22Rv1 (cell line): ENCODE measurements around the gene ICAM1.
A peak's percentile ranks its signal among the peaks of the same experiment; 100 is the strongest.

Experiments
- H3K27ac ChIP-seq: fragments of 450-650 bp; 2 replicates; pipeline ENCODE4 v1.5.1; 2017
- ZFX ChIP-seq: fragments of 450-650 bp; IDR thresholded peaks from 2 replicates; pipeline ENCODE4 v1.6.1; 2017; ENCODE audit warnings: antibody characterized with exemption, borderline replicate concordance
- TF ChIP-seq, protein P1 (sequence below): fragments of 450-650 bp; IDR thresholded peaks from 2 replicates; pipeline ENCODE4 v1.5.1; 2017; ENCODE audit warnings: mild to moderate bottlenecking

The ICAM1 gene

DNA sequence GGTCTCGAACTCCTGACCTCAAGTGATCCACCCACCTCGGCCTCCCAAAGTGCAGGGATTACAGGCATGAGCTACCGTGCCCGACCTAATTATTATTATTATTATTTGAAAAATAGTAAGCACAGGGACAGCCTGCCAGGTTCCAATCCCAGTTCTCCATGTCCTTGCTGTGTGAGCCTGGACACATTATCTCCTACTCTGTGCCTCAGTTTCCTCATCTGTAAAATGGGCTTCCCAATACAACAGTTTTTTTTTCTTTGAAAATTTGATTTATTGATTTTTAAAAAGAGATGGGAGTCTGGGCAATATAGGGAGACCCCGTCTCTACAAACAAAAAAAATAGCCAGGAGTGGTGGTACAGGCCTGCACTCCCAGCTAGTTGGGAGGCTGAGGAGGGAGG lies 35.4 kb downstream of the ICAM1 start:
- no peak overlapping the region for H3K27ac ChIP-seq
- TF ChIP-seq ZFX = no peak
- TF ChIP-seq, protein P1, sequence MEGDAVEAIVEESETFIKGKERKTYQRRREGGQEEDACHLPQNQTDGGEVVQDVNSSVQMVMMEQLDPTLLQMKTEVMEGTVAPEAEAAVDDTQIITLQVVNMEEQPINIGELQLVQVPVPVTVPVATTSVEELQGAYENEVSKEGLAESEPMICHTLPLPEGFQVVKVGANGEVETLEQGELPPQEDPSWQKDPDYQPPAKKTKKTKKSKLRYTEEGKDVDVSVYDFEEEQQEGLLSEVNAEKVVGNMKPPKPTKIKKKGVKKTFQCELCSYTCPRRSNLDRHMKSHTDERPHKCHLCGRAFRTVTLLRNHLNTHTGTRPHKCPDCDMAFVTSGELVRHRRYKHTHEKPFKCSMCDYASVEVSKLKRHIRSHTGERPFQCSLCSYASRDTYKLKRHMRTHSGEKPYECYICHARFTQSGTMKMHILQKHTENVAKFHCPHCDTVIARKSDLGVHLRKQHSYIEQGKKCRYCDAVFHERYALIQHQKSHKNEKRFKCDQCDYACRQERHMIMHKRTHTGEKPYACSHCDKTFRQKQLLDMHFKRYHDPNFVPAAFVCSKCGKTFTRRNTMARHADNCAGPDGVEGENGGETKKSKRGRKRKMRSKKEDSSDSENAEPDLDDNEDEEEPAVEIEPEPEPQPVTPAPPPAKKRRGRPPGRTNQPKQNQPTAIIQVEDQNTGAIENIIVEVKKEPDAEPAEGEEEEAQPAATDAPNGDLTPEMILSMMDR = no peak

DNA sequence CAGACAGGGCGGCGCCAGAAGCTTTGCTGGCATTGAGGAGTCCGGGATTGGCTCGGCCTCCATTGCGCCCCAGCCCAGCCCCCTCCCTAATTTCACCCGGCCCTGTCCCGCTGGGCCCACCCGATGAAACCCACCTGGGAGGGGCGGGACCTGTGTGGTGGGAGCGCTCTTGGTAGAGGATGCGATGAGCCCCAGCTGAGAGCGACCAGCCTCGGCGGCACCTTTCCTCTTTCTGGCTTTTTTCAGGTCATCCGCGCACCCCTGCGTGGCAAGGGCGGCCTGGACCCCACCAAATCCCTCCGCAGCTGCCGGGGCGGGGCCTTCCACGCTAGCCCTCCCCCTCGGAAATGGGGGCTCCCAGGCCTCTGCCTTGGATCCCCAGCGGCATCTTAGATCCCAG lies 38.5 kb downstream of the ICAM1 start, which contains the start of gene ZGLP1:
Gene ZGLP1 (minus strand): TSS at position 393 of the 400 bp plus-strand sequence.
- H3K27ac ChIP-seq = no peak within 1 kb of the TSS
- TF ChIP-seq ZFX = no peak
- TF ChIP-seq, protein P1 = no peak

DNA sequence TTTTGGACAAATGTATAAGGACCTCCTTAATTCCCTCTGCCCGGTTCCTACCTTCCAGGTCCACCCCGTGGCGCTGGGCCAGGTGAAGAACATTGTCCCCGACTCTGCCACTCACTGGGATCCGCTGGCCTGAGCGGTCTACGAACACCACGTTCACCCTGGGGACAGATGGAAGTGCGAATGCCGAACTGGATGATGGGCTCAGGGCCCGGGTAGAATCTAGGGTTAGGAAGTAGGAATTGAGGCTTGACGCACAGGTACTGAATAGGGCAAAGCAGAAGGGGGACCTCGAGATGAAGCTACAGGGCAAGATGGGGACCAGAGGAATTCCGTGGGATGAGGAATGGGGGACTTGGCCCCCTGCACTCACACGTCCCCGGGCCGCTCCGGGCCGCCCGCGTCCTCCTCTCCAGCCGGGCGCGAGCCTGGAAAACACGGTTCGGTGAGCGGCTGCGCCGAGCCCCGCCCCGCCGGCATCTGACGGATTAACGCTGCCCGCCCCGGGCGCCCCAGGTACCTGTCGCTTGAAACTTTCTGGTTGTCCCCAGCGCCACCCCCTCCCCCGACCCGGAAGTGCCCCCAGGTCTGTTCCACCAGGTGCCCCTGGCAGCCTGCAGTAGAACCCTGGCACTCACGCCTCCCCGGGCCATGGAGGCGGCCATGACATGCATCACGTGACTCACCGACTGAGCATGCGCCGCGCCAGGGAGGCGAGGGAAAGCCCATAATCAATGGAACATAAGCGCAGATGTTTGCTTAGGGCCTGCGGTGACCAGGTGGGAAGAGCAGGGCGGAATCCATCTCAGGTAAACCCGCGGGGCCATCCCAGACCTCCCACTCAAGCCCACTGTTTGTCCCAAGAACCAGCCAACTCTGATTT lies 44.7 kb downstream of the ICAM1 start, which contains the start of gene FDX2:
Gene FDX2 (minus strand): TSS at position 681 of the 880 bp plus-strand sequence. CDS start 19 bp downstream, at position 662.
- no peak for TF ChIP-seq ZFX
- TF ChIP-seq, protein P1 = no peak
- H3K27ac ChIP-seq = peak within 1 kb of the TSS; percentile 80

DNA sequence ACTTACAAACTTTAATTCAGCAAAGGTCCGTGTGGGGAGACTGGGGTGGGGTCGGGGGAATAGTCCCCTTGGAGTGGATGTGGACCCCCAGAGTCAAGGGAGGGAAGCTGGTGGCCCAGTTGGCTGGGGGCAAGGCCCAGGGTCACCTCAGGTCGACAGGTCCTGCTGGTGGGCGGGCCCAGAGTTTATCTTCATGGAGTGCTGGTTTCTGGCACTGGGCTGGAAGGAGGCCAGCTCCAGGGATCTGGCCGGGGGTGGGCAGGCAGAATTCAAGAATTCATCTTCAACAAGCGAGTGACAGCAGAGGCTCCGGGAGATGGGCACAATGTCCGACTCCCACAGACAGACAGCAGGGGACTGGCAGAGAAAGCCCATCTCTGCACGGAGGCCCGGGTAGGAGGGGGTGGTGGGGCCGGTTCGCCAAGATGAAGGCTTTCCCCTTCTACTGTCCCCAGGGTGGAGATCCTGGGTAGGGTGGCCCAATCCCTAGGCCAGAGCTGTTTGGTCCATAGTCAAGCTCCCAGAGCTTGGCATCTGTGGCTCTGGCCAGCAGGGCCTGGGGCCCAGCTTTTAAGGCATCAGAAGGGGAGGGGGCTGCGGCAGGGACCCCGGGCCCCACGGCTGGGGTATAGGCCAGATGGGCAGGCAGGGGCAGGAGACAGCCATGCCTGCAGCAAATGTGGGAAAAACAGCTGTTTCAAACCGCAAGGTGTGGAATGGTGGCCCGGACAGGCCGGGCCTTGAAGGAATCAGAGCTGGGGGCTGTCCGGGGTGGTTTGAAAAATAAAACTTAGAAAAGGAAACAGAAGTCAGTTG lies 45.5 kb downstream of the ICAM1 start:
- H3K27ac ChIP-seq = peak overlapping the region; percentile 80
- no peak for TF ChIP-seq ZFX
- TF ChIP-seq, protein P1 = no peak

DNA sequence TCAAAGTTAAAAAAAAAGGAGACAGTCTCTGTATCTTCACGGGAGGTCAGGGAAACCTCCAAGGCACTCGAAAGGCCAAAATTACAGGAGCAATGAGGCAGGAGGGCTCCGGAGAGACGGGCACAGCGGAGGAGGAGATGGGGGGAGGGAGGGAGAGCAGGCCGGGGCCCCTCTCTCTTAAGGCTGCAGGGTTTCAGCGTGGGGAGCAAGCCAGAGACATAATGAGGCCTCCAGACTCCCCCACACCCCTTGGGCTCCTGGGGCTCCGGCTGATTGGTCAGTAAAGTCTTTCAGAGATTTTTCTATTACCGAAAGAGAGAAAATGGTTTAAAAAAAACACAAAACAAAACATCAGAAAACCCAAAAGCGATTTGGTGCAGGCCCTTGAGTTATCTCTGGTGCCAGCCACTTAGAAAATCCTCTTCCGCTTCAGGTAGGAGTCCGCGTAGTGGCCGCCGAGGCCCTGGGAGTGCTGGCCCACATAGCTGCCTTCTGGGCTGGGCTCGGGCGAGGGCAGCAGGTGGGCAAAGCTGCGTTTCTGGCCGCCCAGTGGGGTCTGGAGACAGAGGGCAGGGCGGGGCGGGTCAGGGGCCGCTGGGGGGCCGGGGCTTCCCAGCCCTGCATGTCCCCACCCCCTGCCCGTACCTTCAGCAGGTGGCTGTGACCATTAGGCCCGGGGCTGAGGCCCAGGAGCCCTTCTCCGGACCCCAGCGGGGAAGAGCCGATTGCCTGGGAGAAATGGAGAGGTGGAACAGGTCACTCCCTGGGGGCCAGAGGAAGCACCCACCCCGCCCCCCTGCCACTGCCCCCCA lies 46.3 kb downstream of the ICAM1 start:
- TF ChIP-seq, protein P1 = no peak
- TF ChIP-seq ZFX = no peak
- peak overlapping the region; percentile 80 for H3K27ac ChIP-seq

DNA sequence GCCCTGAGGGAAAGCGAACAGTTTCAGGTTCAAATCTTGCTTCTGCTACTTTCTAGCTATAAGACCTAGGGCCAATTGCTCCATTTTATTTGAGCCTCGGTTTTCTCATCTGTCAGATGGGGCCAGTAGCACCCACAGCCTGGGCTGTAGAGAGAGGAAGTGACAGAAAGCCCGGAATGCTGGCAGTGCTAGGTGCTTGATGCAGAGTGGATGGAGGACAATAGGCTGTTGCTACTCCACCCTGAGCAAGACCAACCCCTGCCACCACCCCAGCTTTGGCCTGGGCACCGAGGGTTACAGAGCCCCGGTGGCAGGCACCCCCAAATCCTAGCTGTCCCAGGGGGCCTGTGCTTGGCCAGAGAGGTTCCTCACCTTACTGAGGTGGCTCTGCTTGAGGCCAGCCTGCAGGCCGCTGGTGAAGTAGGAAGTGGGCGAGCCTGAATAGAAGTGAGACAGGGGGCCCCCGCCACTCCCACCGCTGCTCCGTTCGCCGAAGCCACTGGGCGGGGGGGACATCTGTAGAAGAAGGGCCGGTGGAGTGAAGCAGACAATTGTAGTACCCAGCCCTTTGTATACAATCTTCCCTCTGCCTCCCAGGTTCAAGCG lies 47.0 kb downstream of the ICAM1 start:
- TF ChIP-seq, protein P1 = no peak
- TF ChIP-seq ZFX = no peak
- H3K27ac ChIP-seq = no peak overlapping the region
